Vagina (tissue), 2 donors: Measurements from ENCODE around the gene PLEKHM2.

Experiments
- POLR2A ChIP-seq, 2 donors: fragments of 450-650 bp; IDR thresholded peaks; one replicate each; pipeline ENCODE4 v1.6.1; 2017; ENCODE audit warnings: antibody characterized with exemption in 2 of 2, mild to moderate bottlenecking in 2 of 2, moderate library complexity in 2 of 2
- POLR2AphosphoS5 ChIP-seq, 2 donors: sonication (generic); formaldehyde crosslinking; IDR thresholded peaks; one replicate each; pipeline ENCODE4 v1.9.0; 2017; ENCODE audit warnings: antibody characterized with exemption in 2 of 2, mild to moderate bottlenecking in 2 of 2, low read depth in 1 of 2; ENCODE audit not compliant: insufficient read depth in 1 of 2

DNA sequence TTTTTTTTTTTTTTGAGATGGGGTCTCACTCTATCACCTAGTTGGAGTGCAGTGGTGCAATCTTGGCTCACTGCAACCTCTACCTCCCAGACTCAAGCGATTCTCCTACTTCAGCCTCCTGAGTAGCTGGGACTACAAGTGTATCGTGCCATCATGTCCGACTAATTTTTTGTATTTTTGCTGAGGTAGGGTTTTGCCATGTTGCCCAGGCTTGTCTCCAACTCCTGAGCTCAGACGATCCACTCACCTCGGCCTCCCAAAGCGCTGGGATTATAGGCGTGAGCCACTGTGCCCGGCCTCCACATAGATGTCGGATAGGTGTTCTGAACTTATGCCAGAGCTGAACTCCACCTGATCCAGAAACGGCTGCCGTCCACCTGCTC is 21.1 kb downstream of the PLEKHM2 start:
- TF ChIP-seq POLR2AphosphoS5 (IDR thresholded peaks at IDR 0.05; ENCODE audit: insufficient read depth in 1 of 2, low read depth in 1 of 2) = no peak
- TF ChIP-seq POLR2A (IDR thresholded peaks at IDR 0.05) = no peak
